Left renal cortex interstitium (tissue), 4 donors: ENCODE measurements around the gene MAGEA9B. TPM values are rescaled to one million over a fixed set of nuclear protein-coding genes. Genes with fewer than 3 reads are reported as not detected.
"Not testable (repeated sequence)": the region's sequence is repeated elsewhere in the genome, so short reads cannot be mapped to it uniquely, and the experiment has no call there.

Experiments used
- DNase-seq, 4 donors: peaks; one replicate each; pipeline ENCODE4 v3.0.0-alpha.2; 2013; ENCODE audit warnings: low read depth in 4 of 4, low spot score in 2 of 4, missing footprints in 1 of 4
- polyA plus RNA-seq, 4 donors: library from polyadenylated mRNA; unstranded; fragments of 120-200 nt; gene quantifications; one replicate each; pipeline ENCODE4 v1.2.1, GENCODE V29; 2013; ENCODE audit not compliant: insufficient read length in 4 of 4

Gene MAGEA9B
- polyA plus RNA-seq, result not detected

GRCh38 chrX:149587359-149587758 is at the start of gene MAGEA9B:
Gene MAGEA9B, minus strand, starts transcription at chrX:149587459. Its CDS starts 4,280 bp downstream, at chrX:149583179.
- not testable (repeated sequence) for DNase-seq

GRCh38 chrX:149633511-149633910 is 46.3 kb upstream of the MAGEA9B start:
- no peak for DNase-seq

GRCh38 chrX:149631234-149632165 is 44.2 kb upstream of the MAGEA9B start, which contains the start of gene TMEM185A:
Gene TMEM185A, minus strand, starts transcription at chrX:149631792. Its CDS starts 212 bp downstream, at chrX:149631580.
- no peak for DNase-seq

GRCh38 chrX:149630681-149631233 is 43.5 kb upstream of the MAGEA9B start:
- no peak for DNase-seq

- no peak for DNase-seq
These were observed 42.6 kb upstream of the MAGEA9B start for GRCh38 chrX:149629730-149630387.

- no peak for DNase-seq
These were observed 41.5 kb upstream of the MAGEA9B start for GRCh38 chrX:149628768-149629167.

GRCh38 chrX:149628280-149628679 is 41.0 kb upstream of the MAGEA9B start:
- no peak for DNase-seq

GRCh38 chrX:149626829-149627228 is 39.6 kb upstream of the MAGEA9B start:
- not testable (repeated sequence) for DNase-seq

GRCh38 chrX:149619662-149620061 is 32.4 kb upstream of the MAGEA9B start:
- not testable (repeated sequence) for DNase-seq

- no peak for DNase-seq
These were observed 31.6 kb upstream of the MAGEA9B start for GRCh38 chrX:149618871-149619270.

- no peak for DNase-seq
These were observed 24.4 kb upstream of the MAGEA9B start for GRCh38 chrX:149611623-149612175.

GRCh38 chrX:149610511-149610910 is 23.3 kb upstream of the MAGEA9B start:
- DNase-seq, result no peak

- DNase-seq, result no peak
These were observed 20.4 kb upstream of the MAGEA9B start for GRCh38 chrX:149607699-149608098.

- not testable (repeated sequence) for DNase-seq
These were observed 18.1 kb upstream of the MAGEA9B start for GRCh38 chrX:149605248-149605885.

GRCh38 chrX:149598603-149599002 is 11.3 kb upstream of the MAGEA9B start:
- not testable (repeated sequence) for DNase-seq

- DNase-seq, result not testable (repeated sequence)
These were observed 8.7 kb upstream of the MAGEA9B start for GRCh38 chrX:149595943-149596342.

GRCh38 chrX:149595214-149595613 is 8.0 kb upstream of the MAGEA9B start, which contains the start of gene HSFX2:
Gene HSFX2, minus strand, starts transcription at chrX:149595314. Its CDS starts 614 bp downstream, at chrX:149594700.
- DNase-seq, result not testable (repeated sequence)

- DNase-seq, result not testable (repeated sequence)
These were observed 3.7 kb upstream of the MAGEA9B start for GRCh38 chrX:149590993-149591392.

- DNase-seq, result not testable (repeated sequence)
These were observed 1.6 kb downstream of the MAGEA9B start for GRCh38 chrX:149585631-149586030.

- DNase-seq, result not testable (repeated sequence)
These were observed 13.8 kb downstream of the MAGEA9B start for GRCh38 chrX:149573456-149573855.
